Endodermal cell (in vitro differentiated cells): ENCODE data around the gene ZNF722. TPM values are rescaled to one million over a fixed set of nuclear protein-coding genes. Genes with fewer than 3 reads are reported as not detected.

Experiments
- DNase-seq: peaks from one replicate; pipeline ENCODE4 v3.0.0-alpha.2; 2017
- H3K27ac ChIP-seq: 2 replicates; pipeline ENCODE4 v1.5.1; 2013; ENCODE audit warnings: mild to moderate bottlenecking, low read depth, low read length, moderate library complexity
- H3K27me3 ChIP-seq: 2 replicates; pipeline ENCODE4 v1.6.1; 2013; ENCODE audit warnings: mild to moderate bottlenecking, low read length, moderate library complexity; ENCODE audit not compliant: insufficient read depth, control insufficient read depth, poor library complexity, severe bottlenecking
- H3K36me3 ChIP-seq: 2 replicates; pipeline ENCODE4 v1.7.0; 2013; ENCODE audit warnings: mild to moderate bottlenecking, low read length, moderate library complexity; ENCODE audit not compliant: control insufficient read depth, insufficient read depth
- H3K4me1 ChIP-seq: one replicate; pipeline ENCODE4 v1.7.0; 2013; ENCODE audit warnings: low read length; ENCODE audit not compliant: control insufficient read depth, insufficient read depth
- H3K4me3 ChIP-seq: 2 replicates; pipeline ENCODE4 v1.5.1; 2013; ENCODE audit warnings: mild to moderate bottlenecking, low read length, moderate library complexity
- H3K9ac ChIP-seq: 2 replicates; pipeline ENCODE4 v1.6.1; 2013; ENCODE audit warnings: mild to moderate bottlenecking, low read length, moderate library complexity; ENCODE audit not compliant: poor library complexity, severe bottlenecking; ENCODE audit errors: extremely low read depth
- H3K9me3 ChIP-seq: 2 replicates; pipeline ENCODE4 v1.6.1; 2013; ENCODE audit warnings: mild to moderate bottlenecking, low read length, moderate library complexity; ENCODE audit not compliant: control insufficient read depth
- H3K27ac Mint-ChIP-seq: 2 replicates; pipeline ENCODE4 v1.8.0; 2020; ENCODE audit warnings: mixed read lengths
- H3K27me3 Mint-ChIP-seq: 2 replicates; pipeline ENCODE4 v1.8.0; 2021; ENCODE audit warnings: mild to moderate bottlenecking, mixed read lengths; ENCODE audit not compliant: insufficient read depth
- H3K36me3 Mint-ChIP-seq: 2 replicates; pipeline ENCODE4 v1.8.0; 2020; ENCODE audit warnings: low read depth, mixed read lengths
- H3K4me1 Mint-ChIP-seq: 2 replicates; pipeline ENCODE4 v1.8.0; 2020; ENCODE audit warnings: mixed read lengths
- H3K4me3 Mint-ChIP-seq: 2 replicates; pipeline ENCODE4 v1.8.0; 2020; ENCODE audit warnings: mild to moderate bottlenecking, moderate library complexity, mixed read lengths
- H3K9me3 Mint-ChIP-seq: 2 replicates; pipeline ENCODE4 v1.8.0; 2020; ENCODE audit warnings: mild to moderate bottlenecking, mixed read lengths
- CTCF ChIP-seq: fragments of 200-600 bp; sonication (generic); conservative IDR thresholded peaks from 2 replicates; pipeline ENCODE4 v1.5.0; 2021; ENCODE audit warnings: antibody characterized with exemption, mild to moderate bottlenecking
- WGBS, 2 experiments: methylation state at CpG; one replicate each; pipeline versions ENCODE4 v1.1.5 to v1.1.7; 2013; ENCODE audit warnings: missing lambda C conversion rate in 2 of 2, mixed read lengths in 1 of 2; ENCODE audit not compliant: insufficient coverage in 1 of 2, insufficient read length in 1 of 2; 5-methylcytosine and 5-hydroxymethylcytosine counted together
- total RNA-seq, 2 donors: library from RNA; stranded (reverse); fragmentation: NEBNext Ultra II Directional in 1 of 2; extraction: Animal tissue kit (Norgen Biotek cat#: 25700) in 1 of 2; gene quantifications; 2 replicates in 1 of 2; 3 replicates in 1 of 2; pipeline ENCODE4 v1.2.1, GENCODE V29; 2021

ZNF722 gene
- total RNA-seq, 2 donors from 2014 or later, result not detected

GRCh38 chr7:64046041-64046389, 47.4 kb downstream of the ZNF722 start:
- peaks cover 82% of the 10 kb centered on the region for H3K9me3 Mint-ChIP-seq
- no peak for DNase-seq
- WGBS, 2 experiments, result 86 to 100% methylated on average over 2 to 12 of the region's 12 CpGs
- Histone ChIP-seq H3K36me3 (no peaks in the 10 kb centered on the region), H3K4me1 (no peaks in the 10 kb centered on the region), H3K27me3 (no peaks in the 10 kb centered on the region), H3K9ac (no peak overlapping the region), H3K9me3 (peaks cover 65% of the 10 kb centered on the region), H3K4me3 (no peak overlapping the region), H3K27ac (no peak overlapping the region)
- TF ChIP-seq CTCF, result no peak
- no peak overlapping the region for H3K4me3 Mint-ChIP-seq
- H3K27me3 Mint-ChIP-seq, result no peaks in the 10 kb centered on the region
- peaks cover 3% of the 10 kb centered on the region for H3K36me3 Mint-ChIP-seq
- H3K27ac Mint-ChIP-seq, result no peak overlapping the region
- no peaks in the 10 kb centered on the region for H3K4me1 Mint-ChIP-seq

Other genes starting within 250 kb of the ZNF722 start
- not detected for gene ZNF727, start 46.6 kb downstream of the ZNF722 start, total RNA-seq
- gene ZNF735, start 208.4 kb downstream of the ZNF722 start, total RNA-seq, result not detected
- not detected for gene ZNF679, start 229.6 kb downstream of the ZNF722 start, total RNA-seq